Vagina (tissue), 2 donors: Measurements from ENCODE around the gene PRR23E.

Experiments
- CTCF ChIP-seq, 3 experiments: fragments of 450-650 bp in 2 of 3; fragments of 200-600 bp in 1 of 3; sonication (generic) in 1 of 3; IDR thresholded peaks; one replicate each; pipeline ENCODE4 v1.5.1; 2017 to 2019; ENCODE audit warnings: antibody characterized with exemption in 3 of 3, mild to moderate bottlenecking in 2 of 3, moderate library complexity in 2 of 3
- POLR2A ChIP-seq, 2 donors: fragments of 450-650 bp; IDR thresholded peaks; one replicate each; pipeline ENCODE4 v1.6.1; 2017; ENCODE audit warnings: antibody characterized with exemption in 2 of 2, mild to moderate bottlenecking in 2 of 2, moderate library complexity in 2 of 2

GRCh38 chr3:127212711-127213110, 19.8 kb downstream of the PRR23E start:
- TF ChIP-seq CTCF (IDR thresholded peaks at IDR 0.05), result no peak
- no peak for TF ChIP-seq POLR2A (IDR thresholded peaks at IDR 0.05)
